GM10266 (cell line): ENCODE data around the gene PPP1R11.
"Not testable (repeated sequence)": the region's sequence is repeated elsewhere in the genome, so short reads cannot be mapped to it uniquely, and the experiment has no call there.

ENCODE experiments used
- DNase-seq: peaks from one replicate; pipeline ENCODE4 v3.0.0; 2012; ENCODE audit errors: extremely low spot score
- CTCF ChIP-seq: IDR thresholded peaks from 2 replicates; pipeline ENCODE4 v1.5.1; 2012; ENCODE audit warnings: mild to moderate bottlenecking, low read depth; ENCODE audit not compliant: control insufficient read depth, insufficient read depth; ENCODE audit errors: missing control alignments

PPP1R11 gene

DNA sequence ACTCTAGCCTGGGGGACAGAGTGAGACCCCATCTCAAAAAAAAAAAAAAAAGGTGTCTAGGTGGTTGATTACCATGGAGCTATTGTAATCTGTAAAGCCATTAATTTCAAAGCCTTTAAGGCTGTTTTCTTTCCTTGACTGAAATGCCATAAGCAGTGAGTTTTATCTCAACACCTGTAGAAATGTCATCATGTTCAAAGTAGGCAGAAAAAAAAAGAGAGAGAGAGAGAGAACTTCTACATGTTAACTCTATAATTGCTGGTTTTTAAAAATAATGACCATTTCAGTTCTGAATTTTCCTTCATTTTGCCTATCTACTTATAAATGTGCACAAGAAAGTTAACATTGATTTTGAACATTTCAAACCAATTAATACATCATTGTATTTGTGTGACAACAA lies 35.6 kb upstream of the PPP1R11 start:
- no peak for TF ChIP-seq CTCF
- no peak for DNase-seq

DNA sequence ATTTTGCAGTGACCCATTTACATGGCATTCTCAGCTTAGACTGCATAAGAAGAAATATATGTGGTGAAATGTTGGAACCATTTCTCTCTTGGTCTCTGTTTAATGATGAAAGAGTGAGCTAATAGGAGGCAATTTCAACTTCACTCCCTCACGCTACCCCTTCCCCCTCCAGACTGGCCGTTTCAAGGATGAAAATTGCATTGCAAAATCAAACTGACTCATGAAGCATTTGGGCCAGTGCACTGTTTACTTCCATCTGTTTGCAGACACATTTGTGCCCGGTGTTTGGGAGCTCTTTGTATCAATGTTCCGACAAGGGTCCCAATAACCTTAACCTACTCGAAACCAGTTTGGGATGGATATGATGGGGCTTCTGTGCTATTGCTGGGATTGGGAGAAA lies 33.6 kb upstream of the PPP1R11 start:
- not testable (repeated sequence) for DNase-seq

DNA sequence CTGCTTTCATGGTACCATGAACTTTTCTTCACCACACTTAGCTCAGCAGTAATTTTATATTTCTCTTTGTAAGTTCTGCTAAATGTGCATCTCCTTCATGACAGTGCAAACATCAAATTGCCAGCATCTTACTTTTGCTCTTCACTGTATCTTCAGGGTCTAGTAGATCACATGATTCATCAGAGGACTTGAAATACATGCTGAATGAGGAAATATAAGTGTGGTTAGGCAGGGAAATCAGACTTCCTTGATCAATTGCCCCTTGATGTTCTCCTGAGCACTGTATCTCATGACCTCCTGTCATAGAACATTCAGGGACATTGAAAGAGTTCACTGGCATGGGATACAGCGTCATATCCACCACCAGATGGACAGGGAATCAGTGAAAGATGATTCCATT lies 31.2 kb upstream of the PPP1R11 start:
- DNase-seq, result no peak
- TF ChIP-seq CTCF, result no peak

- DNase-seq, result peak; percentile 31
- peak; percentile 53 for TF ChIP-seq CTCF
These were observed 29.7 kb upstream of the PPP1R11 start for GRCh38 chr6:30037182-30037788.

DNA sequence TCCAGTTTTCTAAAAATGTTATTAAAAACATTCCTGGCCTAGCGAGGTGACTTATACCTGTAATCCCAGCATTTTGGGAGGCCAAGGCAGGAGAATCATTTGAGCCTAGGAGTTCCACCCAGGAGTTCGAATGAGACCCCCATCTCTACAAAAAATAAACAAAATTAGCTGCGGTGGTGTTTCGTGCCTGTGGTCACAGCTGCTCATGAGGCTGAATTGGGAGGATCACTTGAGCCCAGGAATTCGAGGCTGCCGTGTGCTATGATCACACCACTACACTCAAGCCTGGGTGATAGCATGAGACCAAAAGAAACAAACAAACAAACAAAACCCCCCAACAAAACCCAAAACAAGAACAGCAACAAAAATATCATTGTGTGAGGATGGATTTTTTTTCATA lies 25.8 kb upstream of the PPP1R11 start:
- TF ChIP-seq CTCF, result no peak
- no peak for DNase-seq

DNA sequence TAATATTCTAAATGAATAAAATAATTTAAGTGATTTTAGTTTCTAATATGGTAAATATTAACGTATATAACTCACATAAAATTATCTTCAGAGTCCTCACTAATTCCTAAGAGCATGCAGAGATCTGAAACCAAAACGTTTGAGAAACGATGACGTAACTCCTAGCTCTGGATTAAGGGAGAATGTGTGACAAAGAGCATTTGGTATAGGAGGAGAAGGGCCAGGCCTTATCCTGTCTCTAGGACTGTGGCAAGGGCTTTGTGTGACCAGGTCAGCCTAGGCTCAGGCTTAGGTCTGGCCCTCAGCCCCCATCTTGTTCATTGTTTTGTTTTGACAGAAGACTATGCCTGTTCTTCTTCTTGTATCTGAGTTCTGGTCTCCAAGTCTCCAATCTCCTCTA lies 25.2 kb upstream of the PPP1R11 start:
- DNase-seq, result no peak
- TF ChIP-seq CTCF, result no peak

GRCh38 chr6:30042476-30042875 lies 24.5 kb upstream of the PPP1R11 start:
- TF ChIP-seq CTCF, result no peak
- peak; percentile 46 for DNase-seq

- TF ChIP-seq CTCF, result no peak
- DNase-seq, result peak; percentile 42
These were observed 24.1 kb upstream of the PPP1R11 start for GRCh38 chr6:30042914-30043313.
